ENCODE measurements around the gene FTO.

DNA sequence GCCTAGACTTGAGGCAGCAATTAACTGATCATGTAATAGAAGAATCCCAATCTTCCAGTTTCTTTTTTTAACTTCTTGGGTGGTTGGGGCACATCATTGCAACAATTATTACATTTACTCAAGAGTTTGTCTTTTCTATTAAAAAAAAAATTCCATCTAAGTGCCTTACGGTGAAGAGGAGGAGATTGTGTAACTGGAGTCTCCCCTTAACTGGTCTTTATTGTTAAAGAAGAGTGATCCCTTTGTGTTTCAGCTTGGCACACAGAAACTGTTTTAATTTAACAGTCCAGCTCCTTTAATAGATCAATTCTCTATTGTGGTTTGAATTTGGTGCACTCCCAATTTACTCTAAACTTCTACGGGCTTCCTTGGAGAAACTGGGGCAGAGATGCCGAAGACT is 75.2 kb downstream of the FTO start:
- TF ChIP-seq, protein P1, sequence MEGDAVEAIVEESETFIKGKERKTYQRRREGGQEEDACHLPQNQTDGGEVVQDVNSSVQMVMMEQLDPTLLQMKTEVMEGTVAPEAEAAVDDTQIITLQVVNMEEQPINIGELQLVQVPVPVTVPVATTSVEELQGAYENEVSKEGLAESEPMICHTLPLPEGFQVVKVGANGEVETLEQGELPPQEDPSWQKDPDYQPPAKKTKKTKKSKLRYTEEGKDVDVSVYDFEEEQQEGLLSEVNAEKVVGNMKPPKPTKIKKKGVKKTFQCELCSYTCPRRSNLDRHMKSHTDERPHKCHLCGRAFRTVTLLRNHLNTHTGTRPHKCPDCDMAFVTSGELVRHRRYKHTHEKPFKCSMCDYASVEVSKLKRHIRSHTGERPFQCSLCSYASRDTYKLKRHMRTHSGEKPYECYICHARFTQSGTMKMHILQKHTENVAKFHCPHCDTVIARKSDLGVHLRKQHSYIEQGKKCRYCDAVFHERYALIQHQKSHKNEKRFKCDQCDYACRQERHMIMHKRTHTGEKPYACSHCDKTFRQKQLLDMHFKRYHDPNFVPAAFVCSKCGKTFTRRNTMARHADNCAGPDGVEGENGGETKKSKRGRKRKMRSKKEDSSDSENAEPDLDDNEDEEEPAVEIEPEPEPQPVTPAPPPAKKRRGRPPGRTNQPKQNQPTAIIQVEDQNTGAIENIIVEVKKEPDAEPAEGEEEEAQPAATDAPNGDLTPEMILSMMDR (IDR thresholded peaks at IDR 0.05) = no peak
- no peak for TF ChIP-seq POLR2A (IDR thresholded peaks at IDR 0.05)

Data from esophagus squamous epithelium (tissue), 4 donors.